Measurements from ENCODE around the gene ASPHD2. TPM values are rescaled to one million over a fixed set of nuclear protein-coding genes. Genes with fewer than 3 reads are reported as not detected.

ASPHD2 gene
- total RNA-seq, 1 donor from 2014 or later: 0.32 TPM

DNA sequence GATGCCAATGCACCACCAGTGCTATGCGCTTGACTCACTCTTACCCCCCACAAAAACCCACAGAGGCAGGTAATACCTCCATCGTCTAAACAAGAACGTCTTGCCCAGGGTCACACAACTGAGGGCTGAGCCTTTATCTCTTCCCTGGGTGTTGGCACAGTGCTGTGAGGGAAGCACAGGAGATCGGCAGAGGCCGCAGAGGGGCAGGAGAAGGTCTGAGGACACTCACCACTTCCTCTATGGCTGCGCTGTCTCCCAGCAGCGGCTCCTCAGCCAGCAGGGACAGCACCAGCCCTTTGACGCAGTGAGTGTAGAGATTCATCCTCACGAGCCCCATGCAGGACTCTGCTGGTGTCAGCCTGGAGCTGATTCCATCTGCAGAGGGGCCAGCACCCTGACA, 34.6 kb downstream of the ASPHD2 start:
- H3K9me3 ChIP-seq: no peaks in the 10 kb centered on the region
- peaks cover 51 to 73% of the 10 kb centered on the region in 2 donors for H3K36me3 ChIP-seq
- intact Hi-C loops (cut with DNase I): no loop called here
- no peak overlapping the region for H3K4me3 ChIP-seq
- no peaks in the 10 kb centered on the region for H3K27me3 ChIP-seq
- no peaks in the 10 kb centered on the region for H3K4me1 ChIP-seq
- no peak overlapping the region for H3K27ac ChIP-seq
- TF ChIP-seq, protein P1, sequence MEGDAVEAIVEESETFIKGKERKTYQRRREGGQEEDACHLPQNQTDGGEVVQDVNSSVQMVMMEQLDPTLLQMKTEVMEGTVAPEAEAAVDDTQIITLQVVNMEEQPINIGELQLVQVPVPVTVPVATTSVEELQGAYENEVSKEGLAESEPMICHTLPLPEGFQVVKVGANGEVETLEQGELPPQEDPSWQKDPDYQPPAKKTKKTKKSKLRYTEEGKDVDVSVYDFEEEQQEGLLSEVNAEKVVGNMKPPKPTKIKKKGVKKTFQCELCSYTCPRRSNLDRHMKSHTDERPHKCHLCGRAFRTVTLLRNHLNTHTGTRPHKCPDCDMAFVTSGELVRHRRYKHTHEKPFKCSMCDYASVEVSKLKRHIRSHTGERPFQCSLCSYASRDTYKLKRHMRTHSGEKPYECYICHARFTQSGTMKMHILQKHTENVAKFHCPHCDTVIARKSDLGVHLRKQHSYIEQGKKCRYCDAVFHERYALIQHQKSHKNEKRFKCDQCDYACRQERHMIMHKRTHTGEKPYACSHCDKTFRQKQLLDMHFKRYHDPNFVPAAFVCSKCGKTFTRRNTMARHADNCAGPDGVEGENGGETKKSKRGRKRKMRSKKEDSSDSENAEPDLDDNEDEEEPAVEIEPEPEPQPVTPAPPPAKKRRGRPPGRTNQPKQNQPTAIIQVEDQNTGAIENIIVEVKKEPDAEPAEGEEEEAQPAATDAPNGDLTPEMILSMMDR (IDR thresholded peaks at IDR 0.05): no peak
- no peak for DNase-seq (ENCODE audit: low spot score in 2 of 2)

DNA sequence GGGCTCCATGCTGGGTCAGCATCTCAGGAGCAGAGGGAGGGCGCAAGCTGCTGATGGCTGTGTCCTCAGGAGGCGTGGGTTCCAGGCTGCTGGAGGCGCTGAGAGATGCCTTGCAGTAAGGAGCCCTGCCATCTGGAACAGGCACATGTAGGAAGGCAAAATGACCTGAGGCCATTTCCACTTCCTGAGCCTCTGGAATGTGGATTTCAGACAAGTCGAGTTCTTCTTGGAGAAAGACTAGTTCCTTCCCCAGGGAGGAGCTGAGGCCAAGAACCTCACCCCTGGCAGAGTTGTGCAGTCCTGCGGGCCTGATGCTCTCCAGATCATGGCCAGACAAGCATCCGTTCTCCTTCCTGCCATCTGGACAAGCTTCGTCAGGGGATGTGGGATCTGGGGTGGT, 35.3 kb downstream of the ASPHD2 start:
- no peaks in the 10 kb centered on the region for H3K9me3 ChIP-seq
- DNase-seq (ENCODE audit: low spot score in 2 of 2): no peak
- H3K27ac ChIP-seq: no peak overlapping the region
- no peak overlapping the region for H3K4me3 ChIP-seq
- TF ChIP-seq, protein P1 (IDR thresholded peaks at IDR 0.05): no peak
- H3K36me3 ChIP-seq: peaks cover 56 to 79% of the 10 kb centered on the region in 2 donors
- no peaks in the 10 kb centered on the region for H3K4me1 ChIP-seq
- intact Hi-C loops (cut with DNase I): no loop called here
- no peaks in the 10 kb centered on the region for H3K27me3 ChIP-seq

DNA sequence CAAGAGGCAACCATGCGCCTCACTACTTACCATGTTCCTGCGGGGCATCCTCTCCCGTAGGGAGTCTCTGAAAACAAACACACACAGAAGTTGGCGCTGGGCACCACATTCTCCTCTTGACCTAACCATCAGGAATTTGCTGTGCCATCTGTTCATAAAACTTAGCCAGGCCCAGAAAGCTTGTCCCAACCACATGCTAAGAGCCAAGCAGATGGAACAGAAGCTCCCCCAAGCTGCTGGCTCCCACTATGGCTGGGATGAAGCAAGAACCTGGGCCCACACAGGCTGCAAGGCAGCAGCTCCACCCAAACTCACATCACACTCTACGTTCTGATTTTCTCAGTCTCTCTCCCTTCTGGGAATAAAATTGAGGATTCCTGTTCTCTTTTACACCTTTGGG, 37.1 kb downstream of the ASPHD2 start:
- H3K4me1 ChIP-seq: no peaks in the 10 kb centered on the region
- H3K9me3 ChIP-seq: no peaks in the 10 kb centered on the region
- H3K27me3 ChIP-seq: no peaks in the 10 kb centered on the region
- TF ChIP-seq, protein P1 (IDR thresholded peaks at IDR 0.05): no peak
- H3K4me3 ChIP-seq: no peak overlapping the region
- H3K36me3 ChIP-seq: peaks cover 67 to 87% of the 10 kb centered on the region in 2 donors
- no peak for DNase-seq (ENCODE audit: low spot score in 2 of 2)
- H3K27ac ChIP-seq: no peak overlapping the region
- intact Hi-C loops (cut with DNase I): no loop called here

DNA sequence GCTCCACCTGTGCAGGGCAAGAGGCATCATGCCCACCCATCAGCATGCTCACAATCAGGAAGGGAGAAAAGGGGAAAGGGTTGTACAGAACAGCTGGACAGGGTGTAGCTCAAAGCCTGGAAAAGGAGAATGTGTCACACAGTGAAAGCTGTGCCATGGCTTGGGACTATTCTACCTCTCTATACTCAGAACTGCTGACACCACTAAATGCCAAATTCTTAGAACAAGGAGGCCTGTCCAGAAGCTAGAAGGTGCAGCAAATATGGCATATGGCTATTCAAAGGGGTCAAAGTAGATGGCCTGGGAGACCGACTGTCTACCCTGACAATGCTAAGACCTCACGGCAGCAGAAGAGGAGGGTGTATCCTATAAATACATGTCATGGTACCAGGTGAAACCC, 41.7 kb downstream of the ASPHD2 start:
- intact Hi-C loops (cut with DNase I): no loop called here
- no peaks in the 10 kb centered on the region for H3K4me1 ChIP-seq
- H3K9me3 ChIP-seq: no peaks in the 10 kb centered on the region
- peaks cover 62 to 98% of the 10 kb centered on the region in 2 donors for H3K36me3 ChIP-seq
- H3K4me3 ChIP-seq: no peak overlapping the region
- H3K27me3 ChIP-seq: no peaks in the 10 kb centered on the region
- no peak overlapping the region for H3K27ac ChIP-seq
- TF ChIP-seq, protein P1 (IDR thresholded peaks at IDR 0.05): no peak
- no peak for DNase-seq (ENCODE audit: low spot score in 2 of 2)

DNA sequence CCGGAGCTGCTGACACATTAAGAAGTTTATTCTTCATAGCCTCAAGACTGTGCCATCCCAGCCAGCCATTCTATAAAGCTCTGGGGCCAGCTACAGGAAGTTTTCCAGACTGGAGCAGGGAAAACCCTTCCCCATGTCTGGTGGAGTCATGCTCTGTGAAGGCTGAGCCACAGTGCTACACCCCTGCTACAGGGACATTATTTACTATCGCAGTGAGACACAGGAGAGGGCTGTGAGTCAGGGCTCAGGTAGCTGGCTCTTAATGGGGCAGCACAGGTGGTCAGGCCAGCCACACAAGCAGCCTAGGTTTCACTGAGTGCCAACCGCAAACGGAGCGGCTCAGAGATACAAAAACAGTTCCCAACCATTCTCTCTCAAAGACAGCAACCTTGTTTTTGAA, 42.5 kb downstream of the ASPHD2 start:
- Histone ChIP-seq H3K27me3 (no peaks in the 10 kb centered on the region), H3K27ac (no peak overlapping the region), H3K36me3 (peaks cover 55 to 98% of the 10 kb centered on the region in 2 donors), H3K9me3 (no peaks in the 10 kb centered on the region), H3K4me1 (no peaks in the 10 kb centered on the region), H3K4me3 (no peak overlapping the region)
- TF ChIP-seq, protein P1 (IDR thresholded peaks at IDR 0.05): no peak
- intact Hi-C loops (cut with DNase I): no loop called here
- no peak for DNase-seq (ENCODE audit: low spot score in 2 of 2)

DNA sequence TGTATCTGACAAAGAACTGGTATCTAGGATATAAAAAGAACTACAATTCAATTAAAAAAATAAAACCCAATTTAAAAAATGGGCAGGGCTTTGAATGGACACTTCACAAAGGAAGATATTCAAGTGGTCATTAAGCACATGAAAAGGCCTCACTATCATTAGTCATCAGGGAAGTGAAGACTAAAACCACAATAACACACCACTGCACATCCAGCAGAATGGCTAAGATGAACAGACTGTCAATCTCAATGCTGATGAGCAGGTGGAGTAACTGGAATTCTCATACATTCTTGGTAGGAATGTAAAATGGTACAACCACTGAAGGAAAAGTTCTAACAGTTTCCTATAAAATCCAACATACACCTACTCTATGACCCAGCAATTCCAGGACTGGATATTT, 45.6 kb downstream of the ASPHD2 start:
- H3K36me3 ChIP-seq: peaks cover 44 to 82% of the 10 kb centered on the region in 2 donors
- DNase-seq (ENCODE audit: low spot score in 2 of 2): no peak
- intact Hi-C loops (cut with DNase I): no loop called here

More for the DNA sequence above, 45.6 kb downstream of the ASPHD2 start:
- Histone ChIP-seq H3K4me1 (no peaks in the 10 kb centered on the region), H3K9me3 (no peaks in the 10 kb centered on the region), H3K27me3 (no peaks in the 10 kb centered on the region), H3K27ac (no peak overlapping the region), H3K4me3 (no peak overlapping the region)
- TF ChIP-seq, protein P1 (IDR thresholded peaks at IDR 0.05): no peak

Measured in ascending aorta (tissue), 2 donors.